DND-41 (cell line): ENCODE data around the gene FOXN3.

ENCODE experiments used
- EZH2 ChIP-seq: IDR thresholded peaks from 3 replicates; pipeline ENCODE4 v1.6.1; 2012; ENCODE audit warnings: borderline replicate concordance, low read depth, mild to moderate bottlenecking, moderate library complexity, low read length, inconsistent platforms; ENCODE audit not compliant: severe bottlenecking
- TF ChIP-seq, protein P1 (sequence below): IDR thresholded peaks from 2 replicates; pipeline ENCODE4 v1.5.1; 2012; ENCODE audit warnings: borderline replicate concordance, low read length, moderate library complexity, mild to moderate bottlenecking; ENCODE audit not compliant: poor library complexity, severe bottlenecking; ENCODE audit errors: extremely low read depth

DNA sequence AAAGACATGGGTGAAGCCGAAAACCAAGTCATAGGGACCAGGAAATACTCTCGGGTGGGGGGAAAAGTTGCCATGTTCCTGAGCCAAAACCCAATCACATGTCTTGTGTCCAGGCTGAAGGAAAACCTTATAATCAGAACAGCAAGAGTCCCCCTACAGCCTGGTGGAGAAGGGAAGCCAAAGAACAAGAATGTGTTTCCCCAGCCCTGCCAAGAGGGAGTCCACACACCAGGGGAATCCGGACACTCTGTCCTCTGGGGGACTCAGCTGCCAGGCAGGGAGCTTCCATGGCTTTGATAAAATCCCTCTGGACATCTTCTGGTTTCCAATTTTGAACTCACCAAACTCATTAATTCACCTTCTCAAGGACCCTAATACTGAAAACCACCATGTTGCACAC, 273.0 kb downstream of the FOXN3 start:
- TF ChIP-seq, protein P1, sequence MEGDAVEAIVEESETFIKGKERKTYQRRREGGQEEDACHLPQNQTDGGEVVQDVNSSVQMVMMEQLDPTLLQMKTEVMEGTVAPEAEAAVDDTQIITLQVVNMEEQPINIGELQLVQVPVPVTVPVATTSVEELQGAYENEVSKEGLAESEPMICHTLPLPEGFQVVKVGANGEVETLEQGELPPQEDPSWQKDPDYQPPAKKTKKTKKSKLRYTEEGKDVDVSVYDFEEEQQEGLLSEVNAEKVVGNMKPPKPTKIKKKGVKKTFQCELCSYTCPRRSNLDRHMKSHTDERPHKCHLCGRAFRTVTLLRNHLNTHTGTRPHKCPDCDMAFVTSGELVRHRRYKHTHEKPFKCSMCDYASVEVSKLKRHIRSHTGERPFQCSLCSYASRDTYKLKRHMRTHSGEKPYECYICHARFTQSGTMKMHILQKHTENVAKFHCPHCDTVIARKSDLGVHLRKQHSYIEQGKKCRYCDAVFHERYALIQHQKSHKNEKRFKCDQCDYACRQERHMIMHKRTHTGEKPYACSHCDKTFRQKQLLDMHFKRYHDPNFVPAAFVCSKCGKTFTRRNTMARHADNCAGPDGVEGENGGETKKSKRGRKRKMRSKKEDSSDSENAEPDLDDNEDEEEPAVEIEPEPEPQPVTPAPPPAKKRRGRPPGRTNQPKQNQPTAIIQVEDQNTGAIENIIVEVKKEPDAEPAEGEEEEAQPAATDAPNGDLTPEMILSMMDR, result no peak
- no peak for TF ChIP-seq EZH2
